H1 (cell line): ENCODE measurements around the gene KRTAP10-5. TPM values are rescaled to one million over a fixed set of nuclear protein-coding genes. Genes with fewer than 3 reads are reported as not detected.

ENCODE experiments used
- HDAC6 ChIP-seq: IDR thresholded peaks from one replicate; pipeline ENCODE4 v1.7.1; 2012; ENCODE audit warnings: low read depth, mild to moderate bottlenecking, inconsistent platforms, low read length, moderate library complexity
- polyA plus RNA-seq, 7 experiments: library from polyadenylated mRNA; depleted of rRNA in 3 of 7; stranded (reverse) in 5 of 7; unstranded in 2 of 7; fragments of >200 nt in 5 of 7; fragments of 200-250 nt in 2 of 7; gene quantifications; 1 replicate in 5 of 7; 2 replicates in 1 of 7; 4 replicates in 1 of 7; pipeline versions ENCODE4 v1.2.1 to v1.2.3, GENCODE V29; 2011 to 2013; ENCODE audit warnings: missing spikeins in 2 of 7, mixed read lengths in 2 of 7
- total RNA-seq: library from RNA; stranded (reverse); fragmentation: NEBNext Ultra II Directional; extraction: Animal tissue kit (Norgen Biotek cat#: 25700); gene quantifications from 2 replicates; pipeline ENCODE4 v1.2.1, GENCODE V29; 2021

Gene KRTAP10-5
- total and polyA plus RNA-seq, 2 of the 8 experiments (the other 6 are each of a cell fraction or from before 2014, with no cell fraction given), result 0.09 TPM; not detected in 1

- no peak for TF ChIP-seq HDAC6
Observed at GRCh38 chr21:44576025-44576420, 4.4 kb downstream of the KRTAP10-5 start (continued).
